ENCODE measurements around the gene ADRM1. TPM values are rescaled to one million over a fixed set of nuclear protein-coding genes. Genes with fewer than 3 reads are reported as not detected.

ADRM1 gene
- total RNA-seq, 1 donor from 2014 or later: 70.5 TPM

- H3K9me3 ChIP-seq (replicated peaks): no peaks in the 10 kb centered on the region
- intact Hi-C loops (cut with micrococcal nuclease): no loop called here
- peak overlapping the region; percentile 46 for H3K27ac ChIP-seq (replicated peaks)
- TF ChIP-seq, protein P1, sequence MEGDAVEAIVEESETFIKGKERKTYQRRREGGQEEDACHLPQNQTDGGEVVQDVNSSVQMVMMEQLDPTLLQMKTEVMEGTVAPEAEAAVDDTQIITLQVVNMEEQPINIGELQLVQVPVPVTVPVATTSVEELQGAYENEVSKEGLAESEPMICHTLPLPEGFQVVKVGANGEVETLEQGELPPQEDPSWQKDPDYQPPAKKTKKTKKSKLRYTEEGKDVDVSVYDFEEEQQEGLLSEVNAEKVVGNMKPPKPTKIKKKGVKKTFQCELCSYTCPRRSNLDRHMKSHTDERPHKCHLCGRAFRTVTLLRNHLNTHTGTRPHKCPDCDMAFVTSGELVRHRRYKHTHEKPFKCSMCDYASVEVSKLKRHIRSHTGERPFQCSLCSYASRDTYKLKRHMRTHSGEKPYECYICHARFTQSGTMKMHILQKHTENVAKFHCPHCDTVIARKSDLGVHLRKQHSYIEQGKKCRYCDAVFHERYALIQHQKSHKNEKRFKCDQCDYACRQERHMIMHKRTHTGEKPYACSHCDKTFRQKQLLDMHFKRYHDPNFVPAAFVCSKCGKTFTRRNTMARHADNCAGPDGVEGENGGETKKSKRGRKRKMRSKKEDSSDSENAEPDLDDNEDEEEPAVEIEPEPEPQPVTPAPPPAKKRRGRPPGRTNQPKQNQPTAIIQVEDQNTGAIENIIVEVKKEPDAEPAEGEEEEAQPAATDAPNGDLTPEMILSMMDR (IDR thresholded peaks at IDR 0.05; ENCODE audit: borderline replicate concordance): no peak
- H3K4me1 ChIP-seq: peaks cover 3% of the 10 kb centered on the region
- no peaks in the 10 kb centered on the region for H3K27me3 ChIP-seq (ENCODE audit: low read depth)
- H3K4me3 ChIP-seq: no peak overlapping the region
- no peak for DNase-seq
- peaks cover 75% of the 10 kb centered on the region for H3K36me3 ChIP-seq
Measured at GRCh38 chr20:62319346-62319909, 16.6 kb downstream of the ADRM1 start.

DNA sequence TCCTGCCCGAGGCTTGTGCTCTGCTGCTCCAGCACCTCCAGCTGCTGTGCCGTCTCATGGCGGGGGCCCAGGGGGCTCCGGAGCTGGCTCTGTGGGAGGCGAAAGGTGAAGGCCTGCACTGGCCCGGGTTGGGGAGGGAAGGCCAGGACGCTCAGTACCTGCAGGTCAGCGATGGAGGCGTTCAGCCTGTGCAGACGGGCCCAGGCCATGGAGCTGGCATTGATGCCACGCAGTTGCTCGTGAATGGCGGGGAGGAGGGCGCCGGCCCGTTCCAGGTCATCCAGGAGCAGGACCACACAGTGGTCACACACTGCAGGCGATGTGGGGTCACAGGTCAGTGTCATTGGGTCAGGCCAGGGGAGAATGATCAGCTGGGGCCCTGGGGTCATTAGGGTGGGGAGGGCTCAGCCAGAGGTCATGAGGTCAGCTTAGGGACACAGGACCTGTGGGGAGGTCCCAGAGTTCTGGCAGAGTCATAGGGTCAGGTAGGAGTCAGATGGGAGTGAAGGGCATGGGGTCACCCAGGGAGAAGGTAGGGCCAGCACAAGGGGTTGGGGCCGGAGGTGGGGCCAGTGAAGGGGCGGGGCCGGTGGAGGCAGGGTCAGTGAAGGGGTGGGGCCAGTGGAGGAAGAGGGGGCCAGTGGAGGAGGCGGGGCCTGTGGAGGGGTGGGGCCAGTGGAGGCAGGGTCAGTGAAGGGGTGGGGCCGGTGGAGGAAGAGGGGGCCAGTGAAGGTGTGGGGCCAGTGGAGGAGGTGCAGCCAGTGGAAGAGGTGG lies 18.0 kb downstream of the ADRM1 start:
- H3K27me3 ChIP-seq (ENCODE audit: low read depth): no peaks in the 10 kb centered on the region
- intact Hi-C loops (cut with micrococcal nuclease): no loop called here
- TF ChIP-seq, protein P1 (IDR thresholded peaks at IDR 0.05; ENCODE audit: borderline replicate concordance): no peak
- DNase-seq: no peak
- H3K9me3 ChIP-seq (replicated peaks): no peaks in the 10 kb centered on the region
- peaks cover 3% of the 10 kb centered on the region for H3K4me1 ChIP-seq
- H3K4me3 ChIP-seq: no peak overlapping the region
- H3K27ac ChIP-seq (replicated peaks): peak overlapping the region; percentile 5
- peaks cover 73% of the 10 kb centered on the region for H3K36me3 ChIP-seq

DNA sequence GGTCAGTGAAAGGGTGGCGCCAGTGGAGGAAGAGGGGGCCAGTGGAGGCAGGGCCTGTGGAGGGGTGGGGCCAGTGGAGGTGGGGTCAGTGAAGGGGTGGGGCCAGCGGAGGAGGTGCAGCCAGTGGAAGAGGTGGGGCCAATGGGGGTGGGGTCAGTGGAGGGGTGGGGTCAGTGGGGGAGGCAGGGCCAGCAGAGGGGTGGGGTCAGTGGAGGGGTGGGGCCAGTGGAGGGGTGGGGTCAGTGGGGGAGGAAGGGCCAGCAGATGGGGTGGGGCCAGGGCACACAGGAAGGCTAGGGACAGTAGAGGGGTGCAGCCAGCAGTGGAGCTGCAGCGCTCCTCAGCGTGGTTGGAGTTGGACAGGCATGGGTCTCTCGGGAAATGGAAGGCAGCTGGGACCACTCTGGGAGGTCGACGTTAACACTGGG lies 18.7 kb downstream of the ADRM1 start:
- intact Hi-C loops (cut with micrococcal nuclease): no loop called here
- DNase-seq: no peak
- TF ChIP-seq, protein P1 (IDR thresholded peaks at IDR 0.05; ENCODE audit: borderline replicate concordance): no peak
- no peaks in the 10 kb centered on the region for H3K27me3 ChIP-seq (ENCODE audit: low read depth)
- H3K9me3 ChIP-seq (replicated peaks): no peaks in the 10 kb centered on the region
- H3K4me1 ChIP-seq: peaks cover 3% of the 10 kb centered on the region
- no peak overlapping the region for H3K4me3 ChIP-seq
- no peak overlapping the region for H3K27ac ChIP-seq (replicated peaks)
- peaks cover 73% of the 10 kb centered on the region for H3K36me3 ChIP-seq

GRCh38 chr20:62321975-62322374 lies 19.2 kb downstream of the ADRM1 start:
- intact Hi-C loops (cut with micrococcal nuclease): no loop called here
- Histone ChIP-seq H3K27ac (replicated peaks) (no peak overlapping the region), H3K9me3 (replicated peaks) (no peaks in the 10 kb centered on the region), H3K4me3 (no peak overlapping the region), H3K4me1 (peaks cover 3% of the 10 kb centered on the region), H3K36me3 (peaks cover 73% of the 10 kb centered on the region), H3K27me3 (ENCODE audit: low read depth) (no peaks in the 10 kb centered on the region)
- DNase-seq: no peak
- TF ChIP-seq, protein P1 (IDR thresholded peaks at IDR 0.05; ENCODE audit: borderline replicate concordance): no peak

- TF ChIP-seq, protein P1 (IDR thresholded peaks at IDR 0.05; ENCODE audit: borderline replicate concordance): no peak
- H3K27me3 ChIP-seq (ENCODE audit: low read depth): no peaks in the 10 kb centered on the region
- peaks cover under 1% of the 10 kb centered on the region for H3K4me1 ChIP-seq
- no peaks in the 10 kb centered on the region for H3K9me3 ChIP-seq (replicated peaks)
- no peak overlapping the region for H3K4me3 ChIP-seq
- intact Hi-C loops (cut with micrococcal nuclease): no loop called here
- peaks cover 73% of the 10 kb centered on the region for H3K36me3 ChIP-seq
- H3K27ac ChIP-seq (replicated peaks): no peak overlapping the region
- no peak for DNase-seq
Measured at GRCh38 chr20:62322492-62323041, 19.8 kb downstream of the ADRM1 start.
